GM10847 (cell line): ENCODE results near the gene VARS2.

Experiments
- POLR2A ChIP-seq: IDR thresholded peaks from 2 replicates; pipeline ENCODE4 v1.6.1; 2011; ENCODE audit not compliant: insufficient read length; ENCODE audit errors: extremely low read depth

Gene VARS2

DNA sequence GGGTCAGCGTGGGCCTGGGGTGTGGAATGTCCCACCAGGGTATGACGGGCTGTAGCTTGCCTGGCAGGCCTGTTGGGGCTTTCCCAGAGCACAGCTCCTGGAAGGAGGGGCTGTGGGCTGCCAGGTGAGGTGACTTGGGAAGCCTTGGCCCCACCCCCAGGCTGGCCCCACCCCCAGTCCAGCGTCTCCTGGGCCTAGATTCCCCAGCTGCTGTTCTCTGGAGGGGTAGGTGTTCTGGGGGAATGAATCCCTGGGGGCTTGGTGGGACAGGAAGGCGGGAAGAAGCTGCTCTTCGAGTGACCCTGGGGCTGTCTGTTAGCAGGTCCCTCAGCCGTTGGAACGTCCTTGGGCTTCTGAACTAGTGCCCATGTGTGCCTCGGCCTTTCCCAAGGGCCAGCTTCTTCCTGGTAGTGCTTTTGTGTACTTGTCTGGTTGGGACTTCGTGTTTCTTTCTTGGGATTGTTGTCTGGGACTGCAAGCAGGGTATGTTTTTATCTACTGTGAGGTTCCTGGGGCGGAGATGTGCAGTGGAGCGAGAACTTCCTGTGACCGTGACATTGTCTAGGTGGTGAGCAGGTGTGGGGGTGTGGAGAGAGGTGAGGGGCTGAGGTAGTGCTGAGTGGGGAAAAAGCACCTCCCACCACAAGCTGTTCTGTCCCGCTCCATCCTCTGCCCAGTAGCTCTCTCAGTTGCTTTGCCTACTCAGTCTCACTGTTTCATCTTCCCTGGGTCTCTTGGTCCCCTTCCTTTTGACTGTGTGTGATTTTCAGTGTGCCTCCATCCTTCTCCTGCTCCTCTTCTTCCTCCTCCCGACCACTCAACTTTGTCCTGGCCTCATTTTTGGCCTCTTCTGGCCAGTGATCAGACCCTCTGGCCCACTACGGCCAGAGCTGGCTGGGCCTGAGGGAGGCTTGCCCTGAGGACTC is 31.0 kb upstream of the VARS2 start:
- TF ChIP-seq POLR2A = no peak

DNA sequence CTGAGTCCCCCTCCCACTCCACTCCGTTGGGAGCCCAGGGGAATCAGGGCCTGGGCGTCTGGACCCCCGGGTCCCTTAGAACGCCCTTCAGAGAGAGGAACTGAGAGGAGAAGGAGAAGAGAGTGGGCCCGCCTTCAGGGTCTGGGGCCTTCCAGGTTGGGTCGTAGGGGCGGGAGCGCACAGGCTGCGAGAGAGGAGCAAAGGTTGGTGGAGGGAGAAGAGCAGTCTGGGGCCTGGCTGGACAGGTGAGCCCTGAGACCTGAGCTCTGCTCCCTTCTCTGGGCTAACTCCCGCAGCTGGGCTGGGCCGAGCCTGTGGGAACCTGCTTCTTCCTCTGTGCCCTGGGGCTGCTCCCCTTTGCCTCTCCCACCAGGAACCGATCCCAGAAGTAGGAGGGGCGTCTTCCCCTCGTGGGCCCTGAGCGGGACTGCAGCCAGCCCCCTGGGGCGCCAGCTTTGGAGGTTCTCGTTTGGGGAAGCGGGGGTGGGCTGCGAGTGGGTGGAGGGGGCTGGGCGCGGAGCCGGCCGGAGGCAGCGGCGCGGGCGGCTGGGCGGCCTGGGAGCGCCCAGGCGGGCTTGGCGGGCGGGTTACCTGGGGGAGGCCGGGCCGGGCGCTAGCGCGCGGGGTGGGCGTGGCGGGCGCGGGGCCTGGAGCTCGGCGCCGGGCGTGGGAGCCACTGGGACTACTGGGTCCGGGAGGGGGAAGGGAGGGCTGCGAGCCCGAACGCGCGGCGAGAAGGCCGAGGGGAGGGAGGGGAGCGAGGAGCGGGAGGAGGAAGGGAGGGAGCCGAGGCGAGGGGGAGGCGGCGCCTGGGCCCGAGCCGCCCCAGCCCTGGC is 30.1 kb upstream of the VARS2 start, which contains the start of gene DDR1:
TSS of gene DDR1 (plus strand) at position 835 of the 836 bp plus-strand sequence. CDS start 4,211 bp downstream, outside the sequence.
- no peak for TF ChIP-seq POLR2A

DNA sequence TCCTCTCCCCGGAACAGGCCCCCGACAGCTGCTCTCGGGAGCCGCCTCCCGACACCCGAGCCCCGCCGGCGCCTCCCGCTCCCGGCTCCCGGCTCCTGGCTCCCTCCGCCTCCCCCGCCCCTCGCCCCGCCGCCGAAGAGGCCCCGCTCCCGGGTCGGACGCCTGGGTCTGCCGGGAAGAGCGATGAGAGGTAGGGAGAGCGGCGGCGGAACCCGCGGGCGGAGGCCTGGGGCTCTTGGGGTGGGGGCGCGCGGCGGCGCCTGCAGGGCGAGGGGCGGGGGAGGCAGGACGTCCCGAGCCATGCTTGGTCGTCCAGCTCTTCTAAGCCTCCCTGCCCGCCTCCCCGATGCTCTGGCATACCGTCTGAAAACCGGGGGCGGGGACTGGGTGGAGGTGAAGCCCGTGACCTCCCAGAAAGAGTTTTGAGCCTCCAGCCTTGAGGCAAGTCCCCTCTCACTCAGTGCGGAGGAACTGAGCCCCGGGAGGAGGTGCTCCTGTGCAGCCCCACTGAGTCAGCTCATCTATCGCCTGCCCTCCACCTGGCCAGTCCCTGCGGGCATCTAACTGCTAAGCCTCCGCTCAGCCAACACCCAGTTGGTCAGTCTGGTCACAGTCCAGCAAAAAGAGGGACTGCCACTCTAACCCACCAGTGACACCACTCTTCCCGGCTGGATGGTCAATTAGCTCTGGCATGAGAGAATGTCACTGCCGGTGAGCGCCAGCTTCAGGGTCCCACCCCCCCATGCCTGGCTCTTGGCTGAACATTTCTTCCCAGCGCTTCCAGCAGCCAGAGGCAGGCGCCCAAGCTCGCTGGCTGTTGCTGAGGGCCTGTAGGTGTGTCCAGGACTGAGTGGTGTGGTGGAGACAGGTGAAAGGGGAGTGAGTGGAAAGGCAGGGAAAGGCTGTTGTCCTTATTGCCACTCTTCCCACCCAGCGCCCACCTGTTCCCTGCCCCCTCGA is 29.2 kb upstream of the VARS2 start:
- TF ChIP-seq POLR2A = no peak

DNA sequence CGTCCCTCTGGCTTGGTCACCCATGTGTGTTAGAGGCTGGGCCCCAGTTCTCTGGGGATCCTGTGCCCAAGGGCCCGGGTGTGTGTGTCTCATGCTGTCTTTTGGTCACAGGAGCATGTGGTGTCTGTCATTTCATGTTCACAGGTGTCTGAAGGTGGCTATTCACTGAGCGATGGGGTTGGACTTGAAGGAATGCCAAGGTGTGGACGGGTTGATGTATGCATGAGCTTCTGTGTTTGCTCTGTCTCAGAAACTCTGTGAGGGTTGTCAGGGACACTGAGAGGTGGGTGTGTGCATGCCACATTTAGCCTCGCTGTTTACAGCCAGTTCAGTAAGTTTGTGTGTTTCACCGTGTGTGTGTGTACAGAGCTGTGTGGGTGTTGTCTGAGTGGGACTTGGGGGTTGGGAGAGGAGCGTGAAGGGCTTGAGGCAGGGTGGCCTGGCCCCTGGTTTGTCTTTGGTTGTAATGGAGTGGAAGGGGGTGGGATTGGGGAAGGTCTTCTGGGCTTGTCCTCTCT is 28.5 kb upstream of the VARS2 start:
- TF ChIP-seq POLR2A = no peak

DNA sequence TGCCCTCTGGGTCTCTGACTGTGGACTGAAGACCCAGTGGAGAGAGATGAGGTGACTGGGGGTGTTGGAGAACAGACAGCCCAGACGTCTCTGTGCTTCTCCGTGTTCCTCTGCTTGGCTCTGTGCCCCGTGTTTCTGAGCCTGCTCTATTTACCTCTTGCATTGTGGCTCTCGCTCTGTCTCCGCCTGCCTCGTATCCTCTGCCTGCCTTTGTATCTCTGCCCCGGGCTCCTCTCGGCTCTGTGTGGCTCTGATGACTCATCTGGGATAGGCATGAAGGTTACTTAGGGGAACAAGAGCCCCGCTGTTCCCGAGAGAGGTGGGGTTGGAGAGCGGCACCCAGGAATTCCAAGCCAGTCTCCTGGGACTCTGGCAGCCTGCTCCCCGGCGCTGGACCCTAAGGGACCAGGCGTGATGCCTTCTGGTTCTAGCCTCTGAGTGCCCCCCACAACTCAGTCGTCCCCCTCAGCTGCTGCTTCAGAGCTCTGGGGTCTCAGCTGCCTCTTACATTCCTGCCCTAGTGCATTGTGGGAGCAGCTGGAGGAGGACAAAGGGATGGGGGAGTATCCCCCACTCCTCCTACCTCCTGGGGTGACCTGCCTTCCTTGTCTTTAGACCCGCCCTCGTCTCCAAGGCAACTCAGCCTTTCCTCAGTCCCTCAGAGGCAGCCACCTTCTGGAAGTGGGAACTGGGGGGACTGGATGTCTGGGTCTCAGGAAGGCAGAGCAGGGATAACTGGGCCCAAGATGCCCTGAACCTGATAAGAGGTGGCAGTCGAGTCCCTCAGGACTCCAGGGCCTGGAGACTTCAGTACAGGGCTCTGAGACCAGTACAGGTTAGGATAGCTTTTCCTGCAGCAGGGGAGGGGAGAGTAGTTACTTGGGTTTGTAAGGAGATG is 27.8 kb upstream of the VARS2 start:
- TF ChIP-seq POLR2A = no peak

DNA sequence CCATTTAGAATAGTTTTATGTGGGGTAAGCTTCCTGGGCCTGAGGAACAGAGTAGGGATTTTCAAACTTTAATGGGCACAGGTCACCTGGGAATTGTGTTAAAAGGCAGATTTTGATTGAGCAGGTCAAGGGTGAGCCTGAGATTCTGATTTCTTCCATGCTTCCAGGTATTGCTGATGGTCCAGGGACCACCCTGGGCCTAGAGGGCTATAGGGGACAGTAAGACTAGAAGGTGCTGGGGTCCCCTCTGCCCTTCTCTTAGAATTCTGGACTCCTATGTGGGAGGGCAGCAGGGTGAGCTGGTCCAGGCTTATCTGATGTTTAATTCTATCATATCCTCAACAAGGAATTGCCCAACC is 27.2 kb upstream of the VARS2 start:
- TF ChIP-seq POLR2A = no peak

DNA sequence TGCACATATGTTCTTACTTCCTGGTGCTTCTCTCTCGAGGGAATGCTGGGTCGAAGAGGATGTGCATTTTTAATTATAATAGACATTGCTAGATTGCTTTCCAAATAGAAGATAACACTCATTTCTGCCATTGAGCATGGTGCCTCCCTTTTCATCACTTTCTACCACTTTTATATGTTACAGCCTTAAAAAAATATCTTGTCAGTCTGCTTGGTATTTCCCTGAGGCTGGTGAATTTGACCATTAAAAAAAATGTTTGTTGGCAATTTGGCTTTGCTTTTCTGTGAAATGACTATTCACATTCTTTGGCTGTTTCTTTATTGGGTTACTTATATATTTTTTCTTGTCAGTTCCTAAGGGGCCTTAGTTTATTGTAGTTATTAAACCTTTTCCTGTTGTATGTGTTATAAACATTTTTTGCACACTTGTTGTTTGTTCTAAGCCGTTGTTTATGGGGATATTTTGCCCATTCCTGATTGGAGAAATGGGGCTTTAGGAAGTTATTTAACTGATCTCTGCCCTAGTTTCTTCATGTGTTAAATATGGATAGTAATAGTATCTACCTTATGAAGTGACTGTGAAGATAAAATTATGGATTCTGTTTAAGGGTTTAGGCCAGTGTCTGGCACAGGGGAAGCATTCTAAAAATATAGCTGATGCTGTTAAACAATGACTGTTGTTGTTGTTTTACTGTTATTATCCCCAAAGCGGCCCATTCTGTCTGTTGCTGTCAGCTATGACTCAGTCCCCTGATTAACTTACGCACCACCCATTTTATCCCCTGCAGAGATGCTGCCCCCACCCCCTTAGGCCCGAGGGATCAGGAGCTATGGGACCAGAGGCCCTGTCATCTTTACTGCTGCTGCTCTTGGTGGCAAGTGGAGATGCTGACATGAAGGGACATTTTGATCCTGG is 25.9 kb upstream of the VARS2 start:
- TF ChIP-seq POLR2A = no peak

DNA sequence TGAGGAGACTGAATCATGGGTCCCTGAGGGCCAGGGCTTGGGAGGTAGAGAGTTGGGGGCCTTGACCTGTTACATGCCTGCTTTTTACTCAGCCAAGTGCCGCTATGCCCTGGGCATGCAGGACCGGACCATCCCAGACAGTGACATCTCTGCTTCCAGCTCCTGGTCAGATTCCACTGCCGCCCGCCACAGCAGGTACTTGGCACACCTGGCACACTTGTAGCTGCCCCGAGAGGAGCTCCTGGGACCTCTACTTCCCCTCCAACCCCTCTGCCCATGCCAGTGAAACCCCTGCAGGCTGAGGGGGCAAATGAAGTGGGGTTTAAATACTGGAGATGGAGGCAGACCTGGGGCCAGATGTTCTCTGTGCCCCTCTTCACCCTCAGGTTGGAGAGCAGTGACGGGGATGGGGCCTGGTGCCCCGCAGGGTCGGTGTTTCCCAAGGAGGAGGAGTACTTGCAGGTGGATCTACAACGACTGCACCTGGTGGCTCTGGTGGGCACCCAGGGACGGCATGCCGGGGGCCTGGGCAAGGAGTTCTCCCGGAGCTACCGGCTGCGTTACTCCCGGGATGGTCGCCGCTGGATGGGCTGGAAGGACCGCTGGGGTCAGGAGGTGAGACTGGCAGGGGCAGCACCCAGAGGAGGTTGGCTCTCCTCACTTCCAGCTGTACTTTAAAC is 25.1 kb upstream of the VARS2 start:
- no peak for TF ChIP-seq POLR2A

DNA sequence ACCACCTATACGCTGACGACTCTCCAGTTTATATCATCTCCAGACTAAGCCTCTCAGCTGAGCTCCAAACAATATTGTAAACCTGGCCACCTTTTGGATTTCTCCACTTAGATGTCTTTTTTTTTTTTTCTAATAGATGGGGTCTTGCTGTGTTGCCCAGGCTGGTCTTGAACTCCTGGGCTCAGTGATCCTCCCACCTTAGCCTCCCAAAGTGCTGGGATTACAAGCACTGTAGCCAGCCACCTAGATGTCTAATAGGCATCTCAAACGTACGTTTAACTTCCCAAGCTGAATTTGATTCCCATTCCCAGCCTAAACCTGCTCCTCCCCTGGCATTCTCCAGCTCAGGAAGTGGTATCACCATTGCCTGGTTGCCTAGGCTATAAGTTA is 24.5 kb upstream of the VARS2 start:
- no peak for TF ChIP-seq POLR2A

DNA sequence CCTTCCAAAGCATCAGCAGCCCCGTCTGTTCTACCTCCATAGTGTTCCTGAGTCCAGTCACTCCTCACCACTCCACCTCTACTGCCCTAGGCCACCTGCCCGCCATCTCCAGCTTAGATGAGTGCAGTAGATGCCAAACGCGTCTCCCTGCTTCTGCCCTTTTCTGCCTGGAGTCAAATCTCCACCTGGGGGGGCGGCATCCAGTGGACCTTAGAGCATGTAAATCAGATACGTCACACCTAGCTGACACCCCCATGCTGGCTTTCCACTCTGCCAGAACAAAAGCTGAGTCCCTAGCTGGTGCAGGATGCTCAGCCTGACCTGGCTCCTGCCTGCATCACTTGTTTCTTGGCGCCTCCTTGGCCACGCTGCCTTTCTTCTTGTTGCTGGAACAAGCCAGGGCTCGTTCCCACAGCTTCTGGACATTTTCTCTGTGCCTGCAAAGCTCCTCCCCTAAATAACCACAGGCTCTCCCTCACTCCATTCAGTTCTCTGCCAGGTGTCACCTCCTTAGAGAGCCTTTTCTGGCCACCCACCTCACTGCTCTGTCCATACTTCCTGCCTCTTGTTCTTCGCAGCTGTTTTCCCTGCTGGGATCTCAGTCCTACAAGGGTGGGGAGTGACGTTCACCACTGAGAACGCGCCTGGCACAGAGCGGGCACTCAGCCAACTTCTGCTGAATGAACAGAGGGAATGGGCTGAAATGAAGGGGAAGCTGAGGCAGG is 24.0 kb upstream of the VARS2 start:
- no peak for TF ChIP-seq POLR2A

DNA sequence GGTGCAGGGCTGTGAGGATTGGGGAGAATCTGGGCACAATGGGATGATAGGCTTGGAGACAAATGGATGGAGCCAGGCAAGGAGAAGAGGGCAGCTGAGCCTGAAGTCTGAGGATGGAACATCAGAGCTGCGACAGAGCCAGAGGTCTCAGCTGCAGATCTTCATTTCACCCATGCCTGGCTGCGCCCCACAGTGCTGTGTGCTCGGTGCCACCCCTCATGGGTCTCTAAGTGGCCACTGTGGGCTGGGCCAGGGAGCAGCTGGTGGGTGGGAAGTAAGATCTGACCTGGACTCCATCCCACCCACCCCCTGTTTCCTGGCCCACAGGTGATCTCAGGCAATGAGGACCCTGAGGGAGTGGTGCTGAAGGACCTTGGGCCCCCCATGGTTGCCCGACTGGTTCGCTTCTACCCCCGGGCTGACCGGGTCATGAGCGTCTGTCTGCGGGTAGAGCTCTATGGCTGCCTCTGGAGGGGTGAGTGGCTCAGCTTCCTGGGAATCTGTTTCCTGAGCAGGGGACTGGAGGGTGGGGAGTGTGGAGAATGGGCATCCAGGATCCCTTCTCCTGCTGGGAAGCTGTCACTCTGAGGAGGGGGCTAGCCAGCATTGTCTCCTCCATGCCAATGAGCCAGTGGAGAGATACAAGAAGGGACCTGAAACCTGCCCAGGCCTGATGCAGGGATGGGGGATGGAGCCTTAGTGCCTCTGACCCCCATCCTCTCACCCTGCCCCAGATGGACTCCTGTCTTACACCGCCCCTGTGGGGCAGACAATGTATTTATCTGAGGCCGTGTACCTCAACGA is 23.2 kb upstream of the VARS2 start:
- no peak for TF ChIP-seq POLR2A
